IgD-negative memory B cell (primary cell): ENCODE results near the gene VPS54. TPM values are rescaled to one million over a fixed set of nuclear protein-coding genes. Genes with fewer than 3 reads are reported as not detected.
"Not testable (repeated sequence)": the region's sequence is repeated elsewhere in the genome, so short reads cannot be mapped to it uniquely, and the experiment has no call there.

ENCODE experiments used
- H3K27ac Mint-ChIP-seq, 3 donors: one replicate each; pipeline ENCODE4 v1.8.0; 2020 to 2022; ENCODE audit warnings: mild to moderate bottlenecking in 3 of 3, mixed read lengths in 3 of 3, moderate library complexity in 1 of 3
- H3K27me3 Mint-ChIP-seq: one replicate; pipeline ENCODE4 v1.8.0; 2021; ENCODE audit warnings: mixed read lengths
- H3K36me3 Mint-ChIP-seq: one replicate; pipeline ENCODE4 v1.8.0; 2020; ENCODE audit warnings: mild to moderate bottlenecking, mixed read lengths
- H3K4me1 Mint-ChIP-seq, 3 donors: one replicate each; pipeline ENCODE4 v1.8.0; 2020 to 2022; ENCODE audit warnings: mixed read lengths in 3 of 3, mild to moderate bottlenecking in 1 of 3
- H3K4me3 Mint-ChIP-seq, 4 donors: one replicate each; pipeline ENCODE4 v1.8.0; 2020 to 2022; ENCODE audit warnings: mild to moderate bottlenecking in 4 of 4, mixed read lengths in 4 of 4, moderate library complexity in 3 of 4
- H3K9me3 Mint-ChIP-seq, 3 donors: one replicate each; pipeline ENCODE4 v1.8.0; 2020 to 2021; ENCODE audit warnings: mixed read lengths in 3 of 3, mild to moderate bottlenecking in 1 of 3
- polyA plus RNA-seq: library from polyadenylated mRNA; unstranded; fragments of 300-500 nt; fragmentation: Illumina TruSeq; gene quantifications from one replicate; pipeline ENCODE4 v1.2.3, GENCODE V29; 2021

VPS54 gene
- polyA plus RNA-seq, 1 donor from 2014 or later = 5.2 TPM

GRCh38 chr2:64013053-64013452 lies 6.2 kb downstream of the VPS54 start:
- H3K27ac Mint-ChIP-seq = no peak overlapping the region
- no peaks in the 10 kb centered on the region for H3K27me3 Mint-ChIP-seq
- H3K9me3 Mint-ChIP-seq = no peaks in the 10 kb centered on the region
- peaks cover 4% of the 10 kb centered on the region for H3K36me3 Mint-ChIP-seq
- peaks cover 15 to 26% (median 20%) of the 10 kb centered on the region in 3 donors for H3K4me1 Mint-ChIP-seq
- H3K4me3 Mint-ChIP-seq = peak overlapping the region in 1 of 4 donors; percentile 47

GRCh38 chr2:64012115-64012514 lies 7.1 kb downstream of the VPS54 start:
- no peaks in the 10 kb centered on the region for H3K9me3 Mint-ChIP-seq
- H3K27ac Mint-ChIP-seq = no peak overlapping the region
- H3K27me3 Mint-ChIP-seq = no peaks in the 10 kb centered on the region
- peaks cover 14 to 24% (median 14%) of the 10 kb centered on the region in 3 donors for H3K4me1 Mint-ChIP-seq
- peaks cover 10% of the 10 kb centered on the region for H3K36me3 Mint-ChIP-seq
- peak overlapping the region in 1 of 4 donors; percentile 7 for H3K4me3 Mint-ChIP-seq

- Mint-ChIP-seq H3K27ac (no peak overlapping the region), H3K4me1 (peaks cover 12 to 14% (median 13%) of the 10 kb centered on the region in 3 donors), H3K27me3 (no peaks in the 10 kb centered on the region), H3K36me3 (peaks cover 13% of the 10 kb centered on the region), H3K4me3 (no peak overlapping the region), H3K9me3 (no peaks in the 10 kb centered on the region)
Observed at GRCh38 chr2:64008434-64009009, 10.7 kb downstream of the VPS54 start.

GRCh38 chr2:64007924-64008323 lies 11.3 kb downstream of the VPS54 start:
- H3K27ac Mint-ChIP-seq = no peak overlapping the region
- H3K4me3 Mint-ChIP-seq = no peak overlapping the region
- H3K4me1 Mint-ChIP-seq = peaks cover 8 to 14% (median 10%) of the 10 kb centered on the region in 3 donors
- peaks cover 13% of the 10 kb centered on the region for H3K36me3 Mint-ChIP-seq
- no peaks in the 10 kb centered on the region for H3K9me3 Mint-ChIP-seq
- H3K27me3 Mint-ChIP-seq = no peaks in the 10 kb centered on the region

GRCh38 chr2:64005707-64006356 lies 13.4 kb downstream of the VPS54 start:
- H3K36me3 Mint-ChIP-seq = peaks cover 16% of the 10 kb centered on the region
- no peaks in the 10 kb centered on the region for H3K27me3 Mint-ChIP-seq
- no peak overlapping the region for H3K4me3 Mint-ChIP-seq
- H3K27ac Mint-ChIP-seq = no peak overlapping the region
- no peaks in the 10 kb centered on the region for H3K9me3 Mint-ChIP-seq
- peaks cover 3 to 10% (median 3%) of the 10 kb centered on the region in 3 donors for H3K4me1 Mint-ChIP-seq

- peaks cover 15% of the 10 kb centered on the region for H3K36me3 Mint-ChIP-seq
- H3K4me3 Mint-ChIP-seq = no peak overlapping the region
- H3K9me3 Mint-ChIP-seq = peaks cover 0 to 3% (median 0%) of the 10 kb centered on the region in 3 donors
- no peak overlapping the region for H3K27ac Mint-ChIP-seq
- peaks cover 3 to 9% (median 3%) of the 10 kb centered on the region in 3 donors for H3K4me1 Mint-ChIP-seq
- H3K27me3 Mint-ChIP-seq = no peaks in the 10 kb centered on the region
Observed at GRCh38 chr2:64003239-64003638, 16.0 kb downstream of the VPS54 start.

GRCh38 chr2:64001382-64002101 lies 17.7 kb downstream of the VPS54 start:
- peaks cover 13% of the 10 kb centered on the region for H3K36me3 Mint-ChIP-seq
- no peak overlapping the region for H3K27ac Mint-ChIP-seq

GRCh38 chr2:64000630-64001381 lies 18.4 kb downstream of the VPS54 start:
- no peak overlapping the region for H3K27ac Mint-ChIP-seq
- H3K27me3 Mint-ChIP-seq = no peaks in the 10 kb centered on the region
- H3K4me3 Mint-ChIP-seq = no peak overlapping the region
- H3K4me1 Mint-ChIP-seq = peaks cover 0 to 4% (median 3%) of the 10 kb centered on the region in 3 donors
- H3K9me3 Mint-ChIP-seq = peaks cover 0 to 15% (median 3%) of the 10 kb centered on the region in 3 donors
- H3K36me3 Mint-ChIP-seq = peaks cover 13% of the 10 kb centered on the region

More at GRCh38 chr2:64001382-64002101, 17.7 kb downstream of the VPS54 start:
- Mint-ChIP-seq H3K9me3 (peaks cover 0 to 15% (median 3%) of the 10 kb centered on the region in 3 donors), H3K4me3 (no peak overlapping the region), H3K4me1 (peaks cover 0 to 5% (median 3%) of the 10 kb centered on the region in 3 donors), H3K27me3 (no peaks in the 10 kb centered on the region)

- H3K27ac Mint-ChIP-seq = no peak overlapping the region
- peaks cover 0 to 4% (median 0%) of the 10 kb centered on the region in 3 donors for H3K4me1 Mint-ChIP-seq
- H3K4me3 Mint-ChIP-seq = no peak overlapping the region
- H3K27me3 Mint-ChIP-seq = no peaks in the 10 kb centered on the region
- peaks cover 13% of the 10 kb centered on the region for H3K36me3 Mint-ChIP-seq
- H3K9me3 Mint-ChIP-seq = peaks cover 0 to 15% (median 3%) of the 10 kb centered on the region in 3 donors
Observed at GRCh38 chr2:63999049-63999448, 20.2 kb downstream of the VPS54 start.

GRCh38 chr2:63996582-63997198 lies 22.5 kb downstream of the VPS54 start:
- H3K4me3 Mint-ChIP-seq, H3K4me1 Mint-ChIP-seq, H3K27ac Mint-ChIP-seq, H3K27me3 Mint-ChIP-seq: not testable (repeated sequence)
- peaks cover 12% of the 10 kb centered on the region for H3K36me3 Mint-ChIP-seq
- peaks cover 0 to 15% (median 3%) of the 10 kb centered on the region in 3 donors for H3K9me3 Mint-ChIP-seq

GRCh38 chr2:63994329-63995070 lies 24.7 kb downstream of the VPS54 start:
- Mint-ChIP-seq H3K36me3 (peaks cover 12% of the 10 kb centered on the region), H3K9me3 (peaks cover 0 to 22% (median 3%) of the 10 kb centered on the region in 3 donors)
- H3K4me3 Mint-ChIP-seq, H3K4me1 Mint-ChIP-seq, H3K27ac Mint-ChIP-seq, H3K27me3 Mint-ChIP-seq: not testable (repeated sequence)

GRCh38 chr2:63993871-63994270 lies 25.4 kb downstream of the VPS54 start:
- peaks cover 0 to 22% (median 3%) of the 10 kb centered on the region in 3 donors for H3K9me3 Mint-ChIP-seq
- peaks cover 12% of the 10 kb centered on the region for H3K36me3 Mint-ChIP-seq
- peaks cover 0 to 7% (median 0%) of the 10 kb centered on the region in 3 donors for H3K4me1 Mint-ChIP-seq
- no peaks in the 10 kb centered on the region for H3K27me3 Mint-ChIP-seq
- H3K27ac Mint-ChIP-seq = no peak overlapping the region
- no peak overlapping the region for H3K4me3 Mint-ChIP-seq

- H3K36me3 Mint-ChIP-seq = peaks cover 10% of the 10 kb centered on the region
- not testable (repeated sequence) for H3K4me3 Mint-ChIP-seq
Observed at GRCh38 chr2:63993130-63993584, 26.1 kb downstream of the VPS54 start.

More at GRCh38 chr2:63993130-63993584, 26.1 kb downstream of the VPS54 start:
- peaks cover 0 to 19% (median 4%) of the 10 kb centered on the region in 3 donors for H3K9me3 Mint-ChIP-seq
- H3K4me1 Mint-ChIP-seq, H3K27ac Mint-ChIP-seq, H3K27me3 Mint-ChIP-seq: not testable (repeated sequence)
